ENCODE measurements around the gene PGAP3.
"Not testable (repeated sequence)": the region's sequence is repeated elsewhere in the genome, so short reads cannot be mapped to it uniquely, and the experiment has no call there.

The PGAP3 gene

GRCh38 chr17:39715375-39716072 is 27.7 kb upstream of the PGAP3 start:
- no peak for DNase-seq (ENCODE audit: low spot score)

DNA sequence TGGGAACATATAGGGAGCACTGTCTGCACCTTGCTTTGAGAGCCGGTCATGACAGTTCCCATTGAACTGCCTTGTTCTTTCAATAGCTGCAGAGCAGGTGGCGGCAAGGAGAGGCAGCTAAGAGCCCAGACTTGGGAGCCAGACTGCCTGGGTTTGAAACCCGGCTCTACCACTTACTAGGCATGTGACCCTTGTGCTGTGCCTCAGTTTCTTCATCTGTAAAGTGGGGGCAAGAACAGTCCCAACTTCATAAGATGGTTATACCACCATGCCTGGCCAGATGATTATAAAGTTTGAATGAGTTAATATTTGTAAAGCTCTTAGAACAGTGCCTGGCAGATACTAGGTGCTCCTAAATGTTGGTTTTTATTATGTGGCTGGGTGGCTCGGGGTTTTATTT is 26.4 kb upstream of the PGAP3 start:
- DNase-seq (ENCODE audit: low spot score) = no peak

- DNase-seq (ENCODE audit: low spot score) = no peak
These were observed 24.0 kb upstream of the PGAP3 start for GRCh38 chr17:39711851-39712250.

GRCh38 chr17:39711071-39711470 is 23.2 kb upstream of the PGAP3 start:
- DNase-seq (ENCODE audit: low spot score) = not testable (repeated sequence)

GRCh38 chr17:39709998-39710964 is 22.4 kb upstream of the PGAP3 start:
- DNase-seq (ENCODE audit: low spot score) = no peak

DNA sequence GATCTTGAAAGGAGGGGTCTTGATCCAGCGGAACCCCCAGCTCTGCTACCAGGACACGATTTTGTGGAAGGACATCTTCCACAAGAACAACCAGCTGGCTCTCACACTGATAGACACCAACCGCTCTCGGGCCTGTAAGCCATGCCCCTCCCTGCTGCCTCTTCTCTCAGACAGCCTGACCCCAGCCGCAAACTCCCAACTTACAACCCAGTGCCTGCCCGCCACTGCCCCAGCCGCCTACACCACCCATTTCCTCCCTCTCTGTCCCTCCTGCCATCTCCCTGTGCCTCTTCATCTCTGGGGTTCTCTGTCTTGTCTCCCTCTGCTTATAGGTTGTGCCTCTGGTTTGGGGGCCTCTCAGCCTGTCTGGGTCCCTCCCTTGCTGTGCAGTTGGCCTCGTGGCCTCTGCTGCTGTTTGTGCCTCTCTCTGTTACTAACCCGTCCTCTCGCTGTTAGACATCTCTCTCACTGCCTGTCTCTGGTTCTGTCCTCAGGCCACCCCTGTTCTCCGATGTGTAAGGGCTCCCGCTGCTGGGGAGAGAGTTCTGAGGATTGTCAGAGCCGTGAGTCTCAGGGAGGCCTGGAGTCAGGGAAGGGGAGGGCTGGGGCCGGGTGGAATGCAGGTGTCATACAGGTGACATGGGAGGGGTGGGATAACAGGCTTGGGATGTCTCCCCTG is 21.6 kb upstream of the PGAP3 start:
- no peak for DNase-seq (ENCODE audit: low spot score)

- no peak for DNase-seq (ENCODE audit: low spot score)
These were observed 19.1 kb upstream of the PGAP3 start for GRCh38 chr17:39706921-39707337.

DNA sequence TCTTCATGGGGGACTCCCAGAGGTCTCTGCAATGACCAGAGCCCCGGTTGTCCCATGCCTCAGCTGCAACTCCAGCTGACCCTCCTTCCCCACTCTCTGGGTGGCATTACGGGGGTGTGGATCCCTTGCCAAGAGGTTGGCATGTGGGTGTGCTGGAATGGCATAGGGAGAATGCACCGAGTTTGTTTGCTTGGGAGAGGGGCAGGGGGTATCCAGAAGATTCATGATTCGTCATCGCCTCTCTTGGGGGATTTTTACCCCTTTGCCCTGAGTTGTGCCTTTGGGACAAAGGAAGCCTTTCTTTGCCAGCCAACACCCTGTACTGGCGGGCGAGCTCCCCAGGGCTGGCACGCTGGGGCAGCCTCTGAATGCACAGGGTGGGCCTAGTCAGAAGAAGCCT is 18.5 kb upstream of the PGAP3 start:
- DNase-seq (ENCODE audit: low spot score) = no peak

GRCh38 chr17:39705786-39706348 is 18.0 kb upstream of the PGAP3 start:
- no peak for DNase-seq (ENCODE audit: low spot score)

DNA sequence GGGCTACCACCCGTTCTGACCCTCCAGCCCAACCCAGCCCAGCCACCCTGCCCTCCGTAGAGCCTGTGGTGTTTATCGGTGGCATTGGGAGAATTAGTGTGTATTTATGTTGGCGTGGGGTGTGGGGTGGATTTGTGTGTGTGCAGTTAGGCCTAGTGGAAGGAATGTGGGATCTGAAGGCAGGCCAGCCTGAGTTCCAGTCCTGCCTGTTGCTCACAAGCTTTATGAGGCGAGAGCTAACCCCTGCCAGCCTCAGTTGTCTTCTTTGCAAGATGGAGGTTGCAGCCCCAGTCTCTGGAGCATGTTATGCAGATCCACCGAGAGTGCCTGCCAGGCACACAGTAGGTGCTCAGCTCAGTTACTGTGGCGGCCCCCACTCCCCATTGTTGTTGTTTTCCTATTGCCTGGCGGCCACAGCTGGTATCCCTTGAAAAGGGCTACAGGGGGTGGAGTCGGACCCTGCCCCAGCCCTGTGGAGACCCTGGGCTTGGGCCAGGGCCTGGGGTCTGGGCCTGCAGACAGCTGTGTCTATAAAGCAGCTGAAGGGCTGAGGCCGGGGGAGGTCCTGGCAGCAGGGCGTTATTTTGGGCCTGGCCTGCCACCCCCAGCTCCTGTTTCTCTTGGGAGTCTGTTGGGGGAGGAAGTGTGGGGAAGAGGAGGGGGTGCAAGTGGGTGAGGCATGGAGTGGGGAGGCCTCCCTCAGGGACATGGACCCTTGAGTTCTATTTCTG is 17.1 kb upstream of the PGAP3 start:
- no peak for DNase-seq (ENCODE audit: low spot score)

DNA sequence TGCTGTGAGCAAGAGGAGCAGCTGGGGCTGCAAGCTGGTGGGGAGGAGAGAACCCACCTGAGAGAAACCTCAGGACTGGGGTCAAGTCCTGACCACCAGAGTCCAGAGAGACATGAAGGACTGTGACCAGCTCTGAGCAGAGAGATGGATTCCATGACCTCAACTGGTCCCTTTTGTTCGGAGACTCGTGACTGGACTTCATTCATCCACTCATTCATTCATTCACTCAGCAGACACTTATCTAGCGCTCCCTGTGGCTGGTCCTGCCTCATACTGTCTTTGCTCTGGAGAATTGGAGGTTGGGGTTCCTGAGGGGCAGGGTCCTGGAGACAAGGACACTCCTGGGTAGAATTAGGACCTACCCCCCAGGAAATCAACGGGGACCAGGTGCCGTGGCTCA is 16.1 kb upstream of the PGAP3 start:
- no peak for DNase-seq (ENCODE audit: low spot score)

- DNase-seq (ENCODE audit: low spot score) = no peak
These were observed 15.3 kb upstream of the PGAP3 start for GRCh38 chr17:39702901-39703893.

GRCh38 chr17:39701784-39702422 is 14.0 kb upstream of the PGAP3 start:
- DNase-seq (ENCODE audit: low spot score) = no peak

- DNase-seq (ENCODE audit: low spot score) = no peak
These were observed 13.3 kb upstream of the PGAP3 start for GRCh38 chr17:39701012-39701783.

DNA sequence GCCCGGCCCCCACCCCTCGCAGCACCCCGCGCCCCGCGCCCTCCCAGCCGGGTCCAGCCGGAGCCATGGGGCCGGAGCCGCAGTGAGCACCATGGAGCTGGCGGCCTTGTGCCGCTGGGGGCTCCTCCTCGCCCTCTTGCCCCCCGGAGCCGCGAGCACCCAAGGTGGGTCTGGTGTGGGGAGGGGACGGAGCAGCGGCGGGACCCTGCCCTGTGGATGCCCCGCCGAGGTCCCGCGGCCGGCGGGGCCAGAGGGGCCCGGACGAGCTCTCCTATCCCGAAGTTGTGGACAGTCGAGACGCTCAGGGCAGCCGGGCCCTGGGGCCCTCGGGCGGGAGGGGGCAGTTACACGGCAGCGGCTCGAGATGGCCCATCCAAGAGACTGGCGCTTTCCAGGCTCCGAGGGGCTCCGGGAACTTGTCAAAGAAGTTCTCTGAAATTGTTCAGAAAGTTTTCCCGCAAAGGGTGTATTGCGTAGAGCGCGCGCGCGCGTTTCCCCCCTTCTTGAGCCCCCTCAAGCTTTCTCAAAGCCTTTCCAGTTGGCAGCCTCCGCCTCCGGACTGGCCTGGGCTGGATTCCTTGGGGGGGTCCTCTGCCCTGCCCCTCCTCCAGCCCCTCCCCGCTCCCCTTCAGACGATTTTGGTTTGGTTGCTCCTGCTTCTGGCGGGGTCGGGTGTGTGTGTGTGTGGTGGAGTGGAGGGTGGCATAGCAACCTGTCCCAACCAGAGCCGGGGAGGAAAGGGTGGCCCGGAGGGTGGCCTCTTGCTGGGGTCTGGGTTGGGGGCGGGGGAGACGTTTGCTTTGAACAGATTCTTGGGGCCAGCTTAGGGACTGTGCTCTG is 12.5 kb upstream of the PGAP3 start:
- DNase-seq (ENCODE audit: low spot score) = no peak

- DNase-seq (ENCODE audit: low spot score) = no peak
These were observed 11.9 kb upstream of the PGAP3 start, which contains the start of gene ERBB2 for GRCh38 chr17:39699818-39700147. ERBB2 (plus strand) TSS chr17:39700064; CDS start chr17:39700239, 175 bp downstream.

- not testable (repeated sequence) for DNase-seq (ENCODE audit: low spot score)
These were observed 11.4 kb upstream of the PGAP3 start for GRCh38 chr17:39699157-39699817.

DNA sequence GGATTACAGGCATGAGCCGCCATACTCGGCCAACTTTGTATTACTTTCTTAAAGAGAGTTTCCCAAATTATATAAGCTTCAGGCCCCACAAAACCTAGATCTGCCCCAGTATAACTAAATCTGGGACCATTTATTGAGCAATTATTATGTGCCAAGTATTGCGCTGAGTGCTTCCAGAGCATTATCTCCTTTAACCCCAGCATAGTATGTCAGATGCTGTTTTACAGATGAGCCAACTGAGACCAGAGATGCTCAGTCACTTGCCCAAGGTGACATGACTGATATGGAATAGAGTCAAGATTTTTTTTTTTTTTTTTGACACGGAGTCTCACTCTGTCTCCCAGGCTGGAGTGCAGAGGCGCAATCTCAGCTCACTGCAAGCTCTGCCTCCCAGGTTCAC is 10.1 kb upstream of the PGAP3 start:
- DNase-seq (ENCODE audit: low spot score) = no peak

Measured in kidney capillary endothelial cell (primary cell).